ENCODE results near the gene NKX1-1.
"Not testable (repeated sequence)": the region's sequence is repeated elsewhere in the genome, so short reads cannot be mapped to it uniquely, and the experiment has no call there.

NKX1-1 gene

DNA sequence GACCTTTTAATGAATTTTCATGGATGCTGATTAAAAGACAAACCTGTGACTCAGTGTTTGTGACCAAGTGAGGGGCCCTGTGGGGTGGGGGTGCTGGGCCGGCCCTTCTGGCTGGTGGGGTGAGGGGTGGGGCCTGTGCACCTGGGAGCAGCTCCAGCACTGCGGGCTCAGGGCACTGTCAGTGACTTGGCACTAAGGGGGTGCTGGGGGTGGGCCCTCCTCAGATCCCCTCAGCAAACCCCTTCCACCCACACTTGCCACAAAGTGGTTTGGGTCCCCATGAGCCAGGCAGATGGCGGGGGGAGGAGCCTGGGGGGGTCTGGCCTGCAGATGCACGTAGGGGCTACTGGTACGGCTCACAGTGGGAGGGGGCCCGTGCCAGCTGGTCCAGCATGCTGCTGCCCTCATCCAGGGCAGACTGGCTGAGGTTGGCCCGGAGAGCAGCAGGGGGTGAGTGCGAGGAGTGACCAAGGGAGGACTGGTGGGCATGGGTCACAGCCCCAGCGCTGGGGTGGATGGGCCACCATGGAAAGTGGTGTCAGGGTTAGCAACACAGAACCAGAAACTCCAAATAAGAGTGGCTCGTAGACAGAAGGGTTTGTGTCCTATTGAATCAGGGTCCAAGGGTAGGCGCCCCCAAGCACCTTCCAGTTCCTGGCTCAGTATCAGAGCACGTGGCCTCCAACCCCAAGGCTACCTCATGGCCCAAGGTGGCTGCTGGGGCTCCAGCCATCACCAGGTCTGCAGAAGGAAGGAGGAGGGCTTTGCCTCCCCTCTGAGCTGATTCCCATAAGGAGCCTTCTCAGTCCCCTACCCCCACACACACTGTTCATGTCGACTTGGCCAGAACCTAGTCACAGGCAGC is 10.1 kb downstream of the NKX1-1 start:
- H3K27me3 ChIP-seq = peaks cover 18% of the 10 kb centered on the region
- no peak overlapping the region for H3K4me3 ChIP-seq (ENCODE audit: low read depth in 1 of 2, low read length in 1 of 2)
- H3K9me3 ChIP-seq = peaks cover 32% of the 10 kb centered on the region
- TF ChIP-seq, protein P1, sequence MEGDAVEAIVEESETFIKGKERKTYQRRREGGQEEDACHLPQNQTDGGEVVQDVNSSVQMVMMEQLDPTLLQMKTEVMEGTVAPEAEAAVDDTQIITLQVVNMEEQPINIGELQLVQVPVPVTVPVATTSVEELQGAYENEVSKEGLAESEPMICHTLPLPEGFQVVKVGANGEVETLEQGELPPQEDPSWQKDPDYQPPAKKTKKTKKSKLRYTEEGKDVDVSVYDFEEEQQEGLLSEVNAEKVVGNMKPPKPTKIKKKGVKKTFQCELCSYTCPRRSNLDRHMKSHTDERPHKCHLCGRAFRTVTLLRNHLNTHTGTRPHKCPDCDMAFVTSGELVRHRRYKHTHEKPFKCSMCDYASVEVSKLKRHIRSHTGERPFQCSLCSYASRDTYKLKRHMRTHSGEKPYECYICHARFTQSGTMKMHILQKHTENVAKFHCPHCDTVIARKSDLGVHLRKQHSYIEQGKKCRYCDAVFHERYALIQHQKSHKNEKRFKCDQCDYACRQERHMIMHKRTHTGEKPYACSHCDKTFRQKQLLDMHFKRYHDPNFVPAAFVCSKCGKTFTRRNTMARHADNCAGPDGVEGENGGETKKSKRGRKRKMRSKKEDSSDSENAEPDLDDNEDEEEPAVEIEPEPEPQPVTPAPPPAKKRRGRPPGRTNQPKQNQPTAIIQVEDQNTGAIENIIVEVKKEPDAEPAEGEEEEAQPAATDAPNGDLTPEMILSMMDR (IDR thresholded peaks at IDR 0.05) = no peak
- H3K27ac ChIP-seq = no peak overlapping the region
- no peaks in the 10 kb centered on the region for H3K4me1 ChIP-seq (ENCODE audit: control insufficient read depth in 1 of 2, insufficient read depth in 1 of 2, low read depth in 1 of 2, low read length in 1 of 2)
- peaks cover 4% of the 10 kb centered on the region for H3K36me3 ChIP-seq

DNA sequence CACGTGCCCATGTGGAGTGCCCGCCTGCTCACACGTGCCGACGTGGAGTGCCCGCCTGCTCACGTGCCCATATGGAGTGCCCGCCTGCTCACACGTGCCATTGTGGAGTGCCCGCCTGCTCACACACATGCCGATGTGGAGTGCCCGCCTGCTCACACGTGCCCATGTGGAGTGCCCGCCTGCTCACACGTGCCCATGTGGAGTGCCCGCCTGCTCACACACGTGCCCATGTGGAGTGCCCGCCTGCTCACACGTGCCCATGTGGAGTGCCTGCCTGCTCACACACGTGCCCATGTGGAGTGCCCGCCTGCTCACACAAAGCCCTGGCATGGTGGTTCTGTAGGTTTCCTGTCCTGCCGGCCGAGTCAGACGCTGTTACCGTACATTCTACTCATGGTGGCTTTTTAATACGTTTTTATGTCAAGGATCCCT is 10.8 kb downstream of the NKX1-1 start:
- H3K27ac ChIP-seq; H3K36me3 ChIP-seq; H3K4me1 ChIP-seq (ENCODE audit: control insufficient read depth in 1 of 2, insufficient read depth in 1 of 2, low read depth in 1 of 2, low read length in 1 of 2); H3K4me3 ChIP-seq (ENCODE audit: low read depth in 1 of 2, low read length in 1 of 2): not testable (repeated sequence)
- Histone ChIP-seq H3K9me3 (peaks cover 32% of the 10 kb centered on the region), H3K27me3 (peaks cover 11% of the 10 kb centered on the region)

DNA sequence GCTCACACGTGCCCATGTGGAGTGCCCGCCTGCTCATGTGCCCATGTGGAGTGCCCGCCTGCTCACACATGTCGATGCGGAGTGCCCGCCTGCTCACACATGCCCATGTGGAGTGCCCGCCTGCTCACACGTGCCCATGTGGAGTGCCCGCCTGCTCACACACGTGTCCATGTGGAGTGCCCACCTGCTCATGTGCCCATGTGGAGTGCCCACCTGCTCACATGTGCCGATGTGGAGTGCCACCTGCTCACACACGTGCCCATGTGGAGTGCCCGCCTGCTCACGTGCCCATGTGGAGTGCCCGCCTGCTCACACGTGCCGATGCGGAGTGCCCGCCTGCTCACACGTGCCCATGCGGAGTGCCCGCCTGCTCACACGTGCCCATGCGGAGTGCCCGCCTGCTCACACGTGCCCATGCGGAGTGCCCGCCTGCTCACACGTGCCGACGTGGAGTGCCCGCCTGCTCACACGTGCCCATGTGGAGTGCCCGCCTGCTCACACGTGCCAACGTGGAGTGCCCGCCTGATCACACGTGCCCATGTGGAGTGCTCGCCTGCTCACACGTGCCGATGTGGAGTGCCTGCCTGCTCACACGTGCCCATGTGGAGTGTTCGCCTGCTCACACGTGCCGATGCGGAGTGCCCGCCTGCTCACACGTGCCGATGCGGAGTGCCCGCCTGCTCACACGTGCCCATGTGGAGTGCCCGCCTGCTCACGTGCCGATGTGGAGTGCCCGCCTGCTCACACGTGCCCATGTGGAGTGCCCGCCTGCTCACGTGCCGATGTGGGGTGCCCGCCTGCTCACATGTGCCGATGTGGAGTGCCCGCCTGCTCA is 11.5 kb downstream of the NKX1-1 start:
- not testable (repeated sequence) for H3K27me3 ChIP-seq; H3K4me3 ChIP-seq (ENCODE audit: low read depth in 1 of 2, low read length in 1 of 2); H3K4me1 ChIP-seq (ENCODE audit: control insufficient read depth in 1 of 2, insufficient read depth in 1 of 2, low read depth in 1 of 2, low read length in 1 of 2); H3K27ac ChIP-seq; H3K36me3 ChIP-seq
- H3K9me3 ChIP-seq = peaks cover 32% of the 10 kb centered on the region

DNA sequence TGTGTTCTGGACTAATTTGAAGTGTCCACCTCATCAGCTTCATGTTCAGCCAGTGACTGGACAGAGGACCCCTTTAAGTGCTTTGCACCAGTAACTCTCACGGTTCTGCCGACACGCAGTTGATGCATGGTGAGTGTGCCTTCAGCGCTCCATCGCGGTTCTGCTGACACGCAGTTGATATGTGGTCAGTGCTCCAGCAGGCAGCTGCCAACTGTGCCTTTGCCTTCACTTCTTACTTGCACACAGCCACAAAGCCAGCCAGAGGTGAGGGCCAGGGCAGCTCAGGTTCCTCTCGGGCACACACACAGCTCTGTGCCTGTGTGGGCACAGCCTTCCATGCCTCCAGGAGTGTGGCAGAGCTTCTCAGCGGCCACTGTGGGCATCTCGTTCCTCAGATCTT is 12.4 kb downstream of the NKX1-1 start:
- Histone ChIP-seq H3K27ac (no peak overlapping the region), H3K4me3 (ENCODE audit: low read depth in 1 of 2, low read length in 1 of 2) (no peak overlapping the region), H3K4me1 (ENCODE audit: control insufficient read depth in 1 of 2, insufficient read depth in 1 of 2, low read depth in 1 of 2, low read length in 1 of 2) (no peaks in the 10 kb centered on the region), H3K27me3 (no peaks in the 10 kb centered on the region), H3K36me3 (peaks cover 4% of the 10 kb centered on the region), H3K9me3 (peaks cover 25% of the 10 kb centered on the region)
- TF ChIP-seq, protein P1 (IDR thresholded peaks at IDR 0.05) = no peak

DNA sequence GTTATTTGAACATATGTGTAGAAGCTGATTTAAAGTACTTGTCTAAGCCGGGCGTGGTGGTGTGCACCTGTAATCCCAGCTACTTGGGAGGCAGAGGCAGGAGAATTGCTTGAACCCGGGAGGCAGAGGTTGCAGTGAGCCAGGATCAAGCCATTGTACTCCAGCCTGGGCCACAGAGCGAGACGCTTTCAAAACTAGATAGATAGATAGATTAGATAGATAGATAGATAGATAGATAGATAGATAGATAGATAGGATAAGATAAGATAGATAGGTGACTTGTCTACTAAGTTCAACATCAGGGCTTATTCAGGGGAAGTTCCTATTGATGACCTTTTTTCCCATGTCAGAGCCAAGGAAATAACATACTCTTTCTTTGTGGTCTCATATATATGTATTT is 12.9 kb downstream of the NKX1-1 start:
- not testable (repeated sequence) for H3K27me3 ChIP-seq; H3K4me1 ChIP-seq (ENCODE audit: control insufficient read depth in 1 of 2, insufficient read depth in 1 of 2, low read depth in 1 of 2, low read length in 1 of 2); H3K4me3 ChIP-seq (ENCODE audit: low read depth in 1 of 2, low read length in 1 of 2); H3K36me3 ChIP-seq; H3K27ac ChIP-seq
- peaks cover 21% of the 10 kb centered on the region for H3K9me3 ChIP-seq

DNA sequence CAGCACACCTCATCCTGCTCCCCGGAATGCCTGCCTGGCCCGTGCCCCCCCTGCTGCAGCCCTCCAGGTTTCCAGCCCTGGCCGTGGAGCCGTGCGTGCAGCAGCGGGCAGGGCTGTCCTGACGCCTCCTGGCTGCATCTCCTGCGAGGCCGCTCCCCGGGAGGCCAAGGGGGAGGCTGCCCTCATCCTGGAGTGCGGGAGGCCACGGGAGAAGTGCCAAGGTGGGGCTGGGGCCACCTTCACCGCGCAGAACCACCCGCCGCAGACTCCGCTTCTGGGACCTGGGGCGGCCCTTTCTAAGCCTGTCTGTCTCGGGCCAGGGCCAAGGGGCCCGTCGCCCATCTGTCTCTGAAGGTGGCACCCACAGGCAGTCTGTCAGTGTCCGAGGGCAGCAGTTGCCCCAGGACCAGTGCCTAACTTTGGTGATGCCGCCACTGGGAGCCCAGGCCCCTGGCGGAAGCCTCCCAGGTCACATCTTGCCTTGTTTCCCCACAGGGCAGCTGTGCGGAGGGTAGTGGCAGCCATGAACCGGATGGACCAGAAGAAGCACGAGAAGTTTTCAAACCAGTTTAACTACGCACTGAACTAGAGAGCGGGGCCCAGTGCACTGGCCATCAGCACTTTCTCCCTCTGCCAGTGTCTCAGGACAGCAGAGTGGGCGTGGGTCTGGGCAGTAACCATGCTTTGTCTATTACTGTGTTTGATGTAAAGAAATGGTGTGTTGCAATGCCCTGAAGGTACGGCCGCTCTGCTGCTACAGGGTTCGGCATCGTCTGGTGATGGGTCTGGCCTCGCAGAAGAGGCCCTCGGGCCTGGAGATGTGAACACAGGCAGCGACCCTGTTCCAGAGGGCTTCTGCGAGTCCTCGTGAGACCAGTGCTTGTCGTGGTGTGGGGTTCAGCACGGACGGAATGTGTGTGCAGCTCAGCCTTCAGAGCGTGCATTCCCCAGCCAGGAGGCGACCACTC is 20.6 kb downstream of the NKX1-1 start:
- TF ChIP-seq, protein P1 (IDR thresholded peaks at IDR 0.05) = no peak
- peaks cover 65% of the 10 kb centered on the region for H3K36me3 ChIP-seq

More for the DNA sequence above, 20.6 kb downstream of the NKX1-1 start:
- Histone ChIP-seq H3K9me3 (no peaks in the 10 kb centered on the region), H3K27ac (no peak overlapping the region), H3K4me1 (ENCODE audit: control insufficient read depth in 1 of 2, insufficient read depth in 1 of 2, low read depth in 1 of 2, low read length in 1 of 2) (no peaks in the 10 kb centered on the region), H3K27me3 (no peaks in the 10 kb centered on the region), H3K4me3 (ENCODE audit: low read depth in 1 of 2, low read length in 1 of 2) (no peak overlapping the region)

Measured in neutrophil (primary cell).